Activated CD4-positive, alpha-beta T cell treated with anti-CD3 and anti-CD28 coated beads, Interleukin-2, amount 10 ng/mL, durations not matched to agents 24 days and 14 days (primary cell): ENCODE measurements around the gene ZNF512B. TPM values are rescaled to one million over a fixed set of nuclear protein-coding genes. Genes with fewer than 3 reads are reported as not detected.
A peak's percentile ranks its signal among the peaks of the same experiment; 100 is the strongest.
"Not testable (repeated sequence)": the region's sequence is repeated elsewhere in the genome, so short reads cannot be mapped to it uniquely, and the experiment has no call there.

Experiments used
- DNase-seq: peaks from one replicate; pipeline ENCODE4 v3.0.0; 2022
- H3K27ac Mint-ChIP-seq: one replicate; pipeline ENCODE4 v1.8.0; 2022; ENCODE audit warnings: mild to moderate bottlenecking, mixed read lengths
- H3K27me3 Mint-ChIP-seq: one replicate; pipeline ENCODE4 v1.8.0; 2022; ENCODE audit warnings: mixed read lengths
- H3K36me3 Mint-ChIP-seq: one replicate; pipeline ENCODE4 v1.8.0; 2022; ENCODE audit warnings: low read depth, mild to moderate bottlenecking, mixed read lengths
- H3K4me1 Mint-ChIP-seq: one replicate; pipeline ENCODE4 v1.8.0; 2021; ENCODE audit warnings: mixed read lengths
- H3K4me3 Mint-ChIP-seq: one replicate; pipeline ENCODE4 v1.8.0; 2022; ENCODE audit warnings: mild to moderate bottlenecking, moderate library complexity, mixed read lengths
- H3K9me3 Mint-ChIP-seq: one replicate; pipeline ENCODE4 v1.8.0; 2021; ENCODE audit warnings: mixed read lengths
- intact Hi-C: fragments of 100-400 bp; cut with micrococcal nuclease; formaldehyde crosslinking; loops from one replicate; pipeline ENCODE4 v1.15.1; 2023
- total RNA-seq: library from RNA; stranded (reverse); gene quantifications from 2 replicates; pipeline ENCODE4 v1.2.3, GENCODE V29; 2022

Gene ZNF512B
- total RNA-seq, 1 donor from 2014 or later, result 26.0 TPM

DNA sequence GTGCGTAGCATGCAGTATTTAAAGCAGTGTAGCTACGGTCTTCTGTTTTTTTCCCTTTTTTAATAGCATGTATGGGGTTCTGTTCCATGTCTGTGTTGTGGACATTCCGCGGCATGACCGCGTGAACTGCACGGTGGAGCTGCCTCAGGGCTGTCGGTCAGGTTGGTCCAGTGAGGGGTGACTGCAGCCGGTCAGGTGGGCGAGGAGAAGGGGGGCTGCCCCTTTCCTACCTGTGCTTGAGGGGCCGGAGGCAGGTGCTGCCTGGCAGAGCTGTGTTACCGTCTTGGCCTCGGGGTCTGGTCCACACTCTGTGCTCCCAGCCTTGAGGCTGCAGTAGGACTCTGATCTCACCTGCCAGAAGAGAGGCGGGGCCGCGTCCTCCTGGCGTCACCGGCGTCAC lies 38.0 kb downstream of the ZNF512B start:
- no peaks in the 10 kb centered on the region for H3K4me1 Mint-ChIP-seq
- intact Hi-C loops, result no loop called here
- H3K27me3 Mint-ChIP-seq, result no peaks in the 10 kb centered on the region
- no peak overlapping the region for H3K27ac Mint-ChIP-seq
- DNase-seq, result no peak
- peaks cover 59% of the 10 kb centered on the region for H3K36me3 Mint-ChIP-seq
- no peaks in the 10 kb centered on the region for H3K9me3 Mint-ChIP-seq
- H3K4me3 Mint-ChIP-seq, result no peak overlapping the region

DNA sequence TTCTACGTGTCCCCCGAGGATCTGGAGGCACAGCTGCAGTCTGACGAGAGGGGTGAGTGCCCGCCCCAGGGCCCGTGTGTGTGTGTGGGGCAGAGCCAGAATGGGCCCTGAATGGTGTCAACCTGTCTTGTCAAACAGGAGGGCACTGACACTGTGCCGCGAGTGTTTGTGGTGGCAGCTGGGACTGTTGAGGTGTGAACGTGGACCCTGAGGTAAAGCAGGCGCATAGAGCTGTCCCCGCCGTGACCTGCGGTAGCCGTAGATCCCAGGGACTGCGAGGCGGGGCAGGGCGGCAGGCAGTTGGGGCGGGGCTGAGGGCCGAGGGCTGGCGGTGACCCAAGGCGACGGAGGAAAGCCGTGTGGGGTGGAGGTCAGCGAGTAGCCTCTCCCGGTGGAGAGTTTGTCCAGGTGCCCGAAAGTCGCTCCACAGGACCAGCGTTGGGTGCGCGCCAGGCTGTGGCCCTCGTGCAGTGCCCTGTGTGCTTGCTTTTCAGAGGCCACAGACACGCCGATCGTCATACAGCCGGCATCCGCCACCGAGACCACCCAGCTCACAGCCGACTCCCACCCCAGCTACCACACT lies 38.7 kb downstream of the ZNF512B start:
- no peaks in the 10 kb centered on the region for H3K27me3 Mint-ChIP-seq
- H3K4me1 Mint-ChIP-seq, result peaks cover 3% of the 10 kb centered on the region
- H3K27ac Mint-ChIP-seq, result no peak overlapping the region
- H3K36me3 Mint-ChIP-seq, result peaks cover 56% of the 10 kb centered on the region
- H3K9me3 Mint-ChIP-seq, result no peaks in the 10 kb centered on the region
- intact Hi-C loops, result no loop called here
- no peak overlapping the region for H3K4me3 Mint-ChIP-seq
- no peak for DNase-seq

DNA sequence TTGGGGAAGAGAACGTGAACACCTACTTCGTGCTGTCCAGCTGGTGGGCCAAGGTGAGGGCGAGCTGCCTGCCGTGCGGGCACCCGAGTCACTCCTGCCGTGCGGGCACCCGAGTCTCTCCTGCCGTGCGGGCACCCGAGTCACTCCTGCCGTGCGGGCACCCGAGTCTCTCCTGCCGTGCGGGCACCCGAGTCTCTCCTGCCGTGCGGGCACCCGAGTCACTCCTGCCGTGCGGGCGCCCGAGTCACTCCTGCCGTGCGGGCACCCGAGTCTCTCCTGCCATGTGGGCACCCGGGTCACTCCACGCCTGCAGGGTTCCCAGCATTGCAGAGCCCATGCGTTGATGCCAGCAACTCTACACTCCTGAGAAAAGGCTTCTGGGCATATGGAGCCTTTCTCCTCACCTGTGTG lies 40.3 kb downstream of the ZNF512B start:
- peaks cover 11% of the 10 kb centered on the region for H3K4me1 Mint-ChIP-seq
- intact Hi-C loops, H3K4me3 Mint-ChIP-seq, H3K27me3 Mint-ChIP-seq, H3K9me3 Mint-ChIP-seq, DNase-seq, H3K27ac Mint-ChIP-seq: not testable (repeated sequence)
- peaks cover 47% of the 10 kb centered on the region for H3K36me3 Mint-ChIP-seq

DNA sequence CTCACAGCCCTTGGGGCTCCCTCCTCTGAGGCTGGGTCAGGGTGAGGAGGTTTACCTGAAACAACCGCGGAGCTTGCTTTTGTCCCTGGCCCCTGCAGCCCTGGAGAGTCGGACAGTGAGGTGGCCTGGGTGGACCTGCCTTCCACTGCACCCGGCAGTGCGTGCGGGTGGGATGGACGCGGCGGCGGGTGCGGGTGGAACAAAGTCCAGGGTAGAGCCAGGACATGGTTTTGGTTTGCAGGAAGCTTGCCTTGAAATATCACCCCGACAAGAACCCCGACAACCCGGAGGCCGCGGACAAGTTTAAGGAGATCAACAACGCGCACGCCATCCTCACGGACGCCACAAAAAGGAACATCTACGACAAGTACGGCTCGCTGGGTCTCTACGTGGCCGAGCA lies 40.7 kb downstream of the ZNF512B start:
- intact Hi-C loops, result no loop called here
- Mint-ChIP-seq H3K4me3 (no peak overlapping the region), H3K27me3 (no peaks in the 10 kb centered on the region), H3K27ac (no peak overlapping the region), H3K9me3 (no peaks in the 10 kb centered on the region), H3K4me1 (peaks cover 12% of the 10 kb centered on the region), H3K36me3 (peaks cover 46% of the 10 kb centered on the region)
- no peak for DNase-seq

DNA sequence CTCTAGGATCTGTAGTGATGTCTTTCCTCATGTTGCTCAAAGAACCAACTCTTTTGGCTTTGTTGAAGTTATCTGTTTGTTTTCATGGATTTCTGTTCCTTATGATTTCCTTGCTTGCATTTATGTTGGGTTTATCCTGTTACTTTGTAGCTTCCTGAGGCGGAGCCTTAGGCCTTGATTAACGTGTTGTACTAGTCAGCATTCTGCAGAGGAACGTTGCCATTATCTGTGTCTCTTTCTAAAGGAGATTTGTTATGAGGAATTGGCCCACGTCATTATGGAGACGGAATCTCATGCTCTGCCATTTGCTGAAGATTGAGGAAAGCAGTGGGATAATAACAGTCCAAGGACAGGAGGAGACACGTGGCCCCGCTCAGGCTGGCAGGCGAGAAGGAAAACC lies 43.4 kb downstream of the ZNF512B start:
- Mint-ChIP-seq H3K36me3 (peaks cover 37% of the 10 kb centered on the region), H3K4me1 (peaks cover 15% of the 10 kb centered on the region), H3K27me3 (no peaks in the 10 kb centered on the region), H3K9me3 (no peaks in the 10 kb centered on the region), H3K4me3 (no peak overlapping the region), H3K27ac (no peak overlapping the region)
- DNase-seq, result no peak
- intact Hi-C loops, result no loop called here

DNA sequence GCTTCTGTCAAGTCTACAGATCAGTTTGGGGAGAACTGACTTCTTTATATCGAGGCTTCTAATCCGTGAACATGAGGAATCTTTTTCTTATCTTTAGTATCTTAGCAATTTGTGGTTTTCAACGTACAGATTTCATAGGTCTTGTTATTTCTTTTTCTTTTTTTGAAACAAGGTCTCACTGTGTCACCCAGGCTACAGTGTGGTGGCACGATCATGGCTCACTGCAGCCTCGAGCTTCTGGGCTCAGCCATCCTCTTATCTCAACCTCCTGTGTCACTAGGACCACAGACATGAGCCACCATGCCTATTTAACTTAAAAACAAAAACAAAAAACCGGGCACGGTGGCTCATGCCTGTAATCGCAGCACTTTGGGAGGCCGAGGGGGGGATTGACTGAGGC lies 45.5 kb downstream of the ZNF512B start:
- Mint-ChIP-seq H3K27me3 (no peaks in the 10 kb centered on the region), H3K27ac (no peak overlapping the region), H3K4me1 (peaks cover 15% of the 10 kb centered on the region), H3K36me3 (peaks cover 28% of the 10 kb centered on the region), H3K9me3 (no peaks in the 10 kb centered on the region), H3K4me3 (no peak overlapping the region)
- DNase-seq, result no peak
- intact Hi-C loops, result no loop called here

DNA sequence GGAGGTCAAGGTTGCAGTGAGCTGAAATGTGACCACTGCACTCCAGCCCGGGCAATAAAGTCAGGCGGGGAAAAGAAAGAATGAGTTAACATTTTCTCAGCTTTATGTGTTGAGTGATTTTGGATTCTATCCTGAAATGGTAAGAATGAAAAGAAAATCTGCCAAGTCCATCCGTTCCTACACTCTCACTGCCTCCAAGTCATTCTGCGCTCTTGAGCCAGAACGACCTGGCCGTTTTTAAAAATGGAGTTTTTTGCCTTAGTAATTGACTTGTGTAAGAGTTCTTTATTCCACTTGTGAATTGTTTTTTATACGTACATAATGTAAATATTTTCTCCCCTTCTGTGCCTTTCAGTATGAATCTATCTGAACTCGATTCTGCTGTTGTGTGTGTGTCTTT lies 46.1 kb downstream of the ZNF512B start:
- H3K9me3 Mint-ChIP-seq, result no peaks in the 10 kb centered on the region

DNA sequence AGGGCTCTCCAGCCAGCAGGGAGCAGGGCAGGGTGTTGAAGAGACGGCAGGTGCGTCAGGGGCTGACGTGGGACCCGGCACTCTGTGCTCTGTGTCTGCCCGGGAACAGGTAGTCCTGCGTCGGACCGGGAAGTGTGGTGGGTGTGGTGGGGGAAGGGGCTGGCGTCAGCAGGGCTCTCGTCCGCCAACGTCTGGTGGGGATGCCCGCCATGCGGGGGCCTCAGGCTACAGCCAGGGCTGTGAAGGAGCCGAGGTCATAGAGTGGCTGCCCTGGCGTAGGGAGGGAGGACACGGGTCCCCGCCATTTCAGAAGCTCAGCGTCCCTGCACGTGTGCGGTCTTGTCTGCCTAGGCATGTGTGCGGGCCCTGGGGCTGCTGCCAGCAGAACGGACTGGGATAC lies 49.5 kb downstream of the ZNF512B start:
- Mint-ChIP-seq H3K9me3 (no peaks in the 10 kb centered on the region), H3K27ac (no peak overlapping the region), H3K4me3 (no peak overlapping the region), H3K36me3 (peaks cover 28% of the 10 kb centered on the region), H3K27me3 (no peaks in the 10 kb centered on the region), H3K4me1 (peaks cover 12% of the 10 kb centered on the region)
- DNase-seq, result no peak
- intact Hi-C loops, result no loop called here

More for the DNA sequence above, 46.1 kb downstream of the ZNF512B start:
- H3K27me3 Mint-ChIP-seq, result no peaks in the 10 kb centered on the region
- H3K36me3 Mint-ChIP-seq, result peaks cover 26% of the 10 kb centered on the region
- no peak overlapping the region for H3K27ac Mint-ChIP-seq
- no peak for DNase-seq
- no peak overlapping the region for H3K4me3 Mint-ChIP-seq
- intact Hi-C loops, result no loop called here
- H3K4me1 Mint-ChIP-seq, result peaks cover 15% of the 10 kb centered on the region

DNA sequence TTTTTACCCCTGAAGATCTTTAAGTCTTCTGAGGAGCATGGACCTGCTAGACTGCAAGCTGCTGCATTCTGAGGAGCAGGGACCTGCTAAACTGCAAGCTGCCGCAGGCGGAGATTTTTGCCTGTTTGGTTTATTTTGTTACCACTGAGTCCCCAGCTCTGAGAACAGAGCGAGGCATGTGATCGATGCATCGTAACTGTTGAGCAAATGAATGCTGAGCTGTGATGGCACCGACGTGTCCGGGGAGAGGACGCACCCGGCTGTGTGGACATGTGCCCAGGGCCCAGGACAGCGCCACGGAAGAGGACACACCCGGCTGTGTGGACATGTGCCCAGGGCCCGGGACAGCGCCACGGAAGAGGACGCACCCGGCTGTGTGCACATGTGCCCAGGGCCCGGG lies 50.6 kb downstream of the ZNF512B start:
- Mint-ChIP-seq H3K27me3 (no peaks in the 10 kb centered on the region), H3K27ac (no peak overlapping the region), H3K9me3 (no peaks in the 10 kb centered on the region), H3K36me3 (peaks cover 30% of the 10 kb centered on the region), H3K4me1 (peaks cover 6% of the 10 kb centered on the region), H3K4me3 (no peak overlapping the region)
- DNase-seq, result no peak
- intact Hi-C loops, result no loop called here

DNA sequence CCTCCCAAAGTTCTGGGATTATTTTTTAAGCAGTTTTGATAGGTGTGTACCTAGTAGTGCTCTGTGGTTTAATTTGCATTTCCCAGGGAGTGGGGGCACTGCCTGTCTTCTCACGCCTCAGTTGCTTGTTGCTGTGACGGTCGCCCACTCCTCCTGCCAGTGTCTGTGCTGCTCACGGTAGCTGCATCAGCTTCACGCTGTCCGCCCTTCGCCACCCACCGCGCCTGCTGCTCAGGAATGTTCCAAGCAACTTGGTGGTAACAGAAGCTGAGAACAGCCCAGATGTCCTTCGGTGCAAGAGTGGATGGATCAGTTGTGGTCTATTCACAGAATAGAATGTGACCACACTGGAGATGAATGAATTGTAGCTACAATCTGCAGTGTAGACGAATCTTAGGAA lies 51.9 kb downstream of the ZNF512B start:
- Mint-ChIP-seq H3K4me3 (no peak overlapping the region), H3K27me3 (no peaks in the 10 kb centered on the region), H3K36me3 (peaks cover 29% of the 10 kb centered on the region), H3K9me3 (no peaks in the 10 kb centered on the region), H3K4me1 (peaks cover 5% of the 10 kb centered on the region), H3K27ac (no peak overlapping the region)
- no peak for DNase-seq
- intact Hi-C loops, result no loop called here

DNA sequence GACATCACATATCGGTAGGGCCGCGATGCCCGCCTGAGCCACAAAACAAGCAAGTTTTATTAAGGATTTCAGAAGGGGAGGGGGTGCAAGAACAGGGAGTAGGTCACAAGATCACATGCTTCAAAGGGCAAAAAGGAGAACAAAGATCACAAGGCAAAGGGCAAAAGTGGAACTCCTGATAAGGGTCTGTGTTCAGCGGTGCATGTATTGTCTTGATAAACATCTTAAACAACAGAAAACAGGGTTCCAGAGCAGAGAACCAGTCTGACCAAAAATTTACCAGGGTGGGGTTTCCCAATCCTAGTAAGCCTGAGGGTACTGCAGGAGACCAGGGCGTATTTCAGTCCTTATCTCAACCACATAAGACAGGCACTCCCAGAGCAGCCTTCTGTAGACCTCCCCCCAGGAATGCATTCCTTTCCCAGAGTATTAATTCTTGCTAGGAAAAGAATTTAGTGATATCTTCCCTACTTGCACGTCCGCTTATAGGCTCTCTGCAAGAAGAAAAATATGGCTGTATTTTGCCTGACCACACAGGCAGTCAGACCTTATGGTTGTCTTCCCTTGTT lies 53.3 kb downstream of the ZNF512B start:
- DNase-seq, intact Hi-C loops, H3K9me3 Mint-ChIP-seq, H3K4me3 Mint-ChIP-seq, H3K4me1 Mint-ChIP-seq, H3K27ac Mint-ChIP-seq, H3K27me3 Mint-ChIP-seq: not testable (repeated sequence)
- peaks cover 27% of the 10 kb centered on the region for H3K36me3 Mint-ChIP-seq

DNA sequence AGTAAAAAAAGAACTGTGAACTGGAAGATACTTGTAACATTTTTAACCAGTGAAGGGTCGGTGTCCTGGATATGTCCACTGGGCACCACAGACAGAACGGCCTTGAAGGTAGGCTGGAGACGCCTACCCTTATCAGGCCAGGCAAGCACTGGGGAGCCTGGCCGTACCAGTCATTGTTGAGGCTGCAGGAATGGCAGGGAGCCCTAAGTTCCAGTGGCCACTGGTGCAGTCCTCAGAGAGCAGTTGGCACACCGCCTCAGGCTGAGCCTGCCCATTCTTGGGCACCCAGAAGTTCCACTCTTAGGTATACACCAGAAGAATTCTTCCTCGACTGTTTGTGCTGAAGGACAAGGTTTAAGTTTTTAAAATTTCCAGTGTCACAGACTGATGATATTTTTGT lies 54.3 kb downstream of the ZNF512B start:
- peaks cover 14% of the 10 kb centered on the region for H3K4me1 Mint-ChIP-seq
- H3K27me3 Mint-ChIP-seq, result no peaks in the 10 kb centered on the region
- no peak overlapping the region for H3K27ac Mint-ChIP-seq
- DNase-seq, result no peak
- peaks cover 27% of the 10 kb centered on the region for H3K36me3 Mint-ChIP-seq
- no peaks in the 10 kb centered on the region for H3K9me3 Mint-ChIP-seq
- no peak overlapping the region for H3K4me3 Mint-ChIP-seq
- intact Hi-C loops, result no loop called here

DNA sequence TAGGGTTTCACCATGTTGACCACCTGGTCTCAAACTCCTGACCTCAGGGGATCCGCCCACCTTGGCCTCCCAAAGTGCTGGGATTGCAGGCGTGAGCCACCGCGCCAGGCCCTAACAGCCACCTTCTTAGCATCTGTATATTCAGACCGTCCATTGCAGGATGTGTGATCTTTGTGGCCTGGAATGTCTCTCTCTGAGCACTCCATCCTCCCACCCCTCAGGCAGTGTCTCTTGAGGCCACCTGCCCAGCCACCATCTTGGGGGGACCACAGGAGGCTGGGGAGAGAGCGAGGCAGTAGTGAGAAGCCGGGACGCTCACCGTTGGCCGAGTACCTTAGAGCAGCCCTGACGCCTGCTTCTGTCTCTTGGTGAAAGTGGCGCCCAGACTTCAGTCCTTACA lies 56.0 kb downstream of the ZNF512B start:
- Mint-ChIP-seq H3K9me3 (no peaks in the 10 kb centered on the region), H3K4me3 (no peak overlapping the region), H3K36me3 (peaks cover 28% of the 10 kb centered on the region), H3K27ac (no peak overlapping the region), H3K27me3 (no peaks in the 10 kb centered on the region), H3K4me1 (peaks cover 18% of the 10 kb centered on the region)
- intact Hi-C loops, result no loop called here
- DNase-seq, result no peak

DNA sequence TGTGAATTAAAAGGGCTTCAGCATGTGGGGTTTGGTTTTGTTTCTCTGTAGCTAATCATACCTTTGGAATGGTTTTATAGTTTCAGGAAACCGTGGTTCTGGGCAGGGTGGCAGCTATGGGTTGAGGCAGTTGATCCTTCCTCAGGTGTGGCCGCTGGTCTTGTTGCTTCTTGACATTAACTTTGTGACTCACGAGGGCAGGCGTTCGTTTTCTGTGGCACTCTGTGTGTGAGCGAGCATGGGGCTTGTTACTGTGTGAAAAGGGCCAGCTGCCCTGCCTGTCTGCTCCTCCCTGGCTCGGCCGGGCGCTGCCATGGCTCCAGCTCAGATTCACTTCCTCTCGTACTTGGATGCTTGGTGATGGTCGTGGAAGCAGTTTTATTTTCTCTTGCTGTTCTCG lies 58.6 kb downstream of the ZNF512B start:
- intact Hi-C loops, result no loop called here
- no peaks in the 10 kb centered on the region for H3K9me3 Mint-ChIP-seq
- H3K36me3 Mint-ChIP-seq, result peaks cover 14% of the 10 kb centered on the region
- no peak for DNase-seq
- H3K27me3 Mint-ChIP-seq, result no peaks in the 10 kb centered on the region
- H3K27ac Mint-ChIP-seq, result peak overlapping the region; percentile 35
- no peak overlapping the region for H3K4me3 Mint-ChIP-seq
- peaks cover 23% of the 10 kb centered on the region for H3K4me1 Mint-ChIP-seq
